A204.1 (cell line): Measurements from ENCODE around the gene MOGAT2.

Experiments used
- FAIRE-seq: peaks from 2 replicates; lab custom pipeline; 2012; peaks lifted over from hg19 to GRCh38; lab: Jason Lieb, UNC

The MOGAT2 gene

DNA sequence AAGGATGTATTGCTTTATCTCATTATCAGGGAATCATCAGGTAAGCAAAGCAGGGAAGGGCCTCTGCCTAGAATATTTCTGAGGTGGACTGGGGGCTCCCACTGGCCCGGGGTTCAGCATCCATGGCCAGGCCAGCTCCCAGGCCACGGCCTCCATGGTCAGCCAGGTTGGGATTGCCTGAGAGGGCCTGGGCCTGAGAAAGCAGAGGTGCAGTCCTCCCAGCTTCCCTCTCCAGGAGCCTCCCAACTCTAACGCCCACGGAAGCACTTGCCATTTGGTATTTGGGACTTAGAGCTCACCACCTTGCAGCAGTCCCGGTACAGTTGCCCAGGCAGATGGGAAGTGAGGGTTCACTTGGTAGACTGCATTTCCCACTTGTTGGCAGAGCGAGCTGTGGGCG lies 63.7 kb downstream of the MOGAT2 start:
- FAIRE-seq: no peak

DNA sequence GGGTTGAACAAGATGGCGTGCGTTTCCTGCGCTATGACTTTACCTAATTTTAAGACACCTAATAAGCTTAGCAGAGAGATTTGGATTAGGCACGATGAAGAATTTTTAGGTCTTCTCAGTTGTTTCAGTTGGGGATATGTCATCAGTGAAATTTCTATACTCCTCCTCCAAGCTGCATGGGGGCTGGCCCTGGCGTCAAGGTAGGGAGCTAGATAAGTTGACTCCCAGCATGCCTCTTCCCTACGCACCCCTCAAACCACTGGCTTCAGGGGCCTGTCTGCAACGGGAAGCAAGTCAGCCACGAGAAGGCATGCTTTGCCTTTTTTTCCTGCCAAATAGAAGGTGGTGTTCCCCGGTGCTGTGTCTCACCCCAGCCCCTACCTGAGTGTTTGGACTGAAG lies 64.2 kb downstream of the MOGAT2 start:
- FAIRE-seq: no peak
